Hepatocyte (in vitro differentiated cells): ENCODE data around the gene MEA1.

ENCODE experiments used
- CTCF ChIP-seq: fragments of 200-600 bp; sonication (generic); IDR thresholded peaks from 2 replicates; pipeline ENCODE4 v1.5.1; 2016; ENCODE audit warnings: antibody characterized with exemption, mild to moderate bottlenecking; ENCODE audit not compliant: poor library complexity
- EZH2 ChIP-seq: fragments of 200-600 bp; sonication (generic); IDR thresholded peaks from 2 replicates; pipeline ENCODE4 v1.6.1; 2016; ENCODE audit warnings: antibody characterized with exemption, mild to moderate bottlenecking, borderline replicate concordance
- EZH2phosphoT487 ChIP-seq: fragments of 200-600 bp; sonication (generic); IDR thresholded peaks from one replicate; pipeline ENCODE4 v1.6.1; 2018; ENCODE audit warnings: antibody characterized with exemption, mild to moderate bottlenecking, low read depth, moderate library complexity; ENCODE audit not compliant: unreplicated experiment, severe bottlenecking

DNA sequence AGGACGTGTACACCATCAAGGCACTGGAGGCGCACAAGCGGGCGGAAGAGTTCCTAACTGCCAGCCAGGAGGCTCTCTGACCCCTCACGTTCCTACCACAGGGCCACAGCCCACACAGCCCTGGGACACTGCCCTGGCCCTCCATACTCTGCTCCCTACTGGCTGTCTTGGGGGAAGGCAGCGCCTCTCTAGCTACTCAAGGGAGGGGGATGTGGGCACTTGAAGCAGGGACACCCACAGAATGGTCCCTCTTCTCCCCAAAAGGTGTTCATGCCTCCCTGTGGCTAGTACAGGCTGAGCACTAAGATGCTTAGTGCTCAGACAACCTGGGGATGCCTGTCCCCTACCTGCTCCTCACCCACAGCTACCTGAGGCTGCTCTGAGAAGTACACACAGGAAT, 2.5 kb downstream of the MEA1 start:
- TF ChIP-seq CTCF (no peak), EZH2 (no peak), EZH2phosphoT487 (no peak)
